Endothelial cell of hepatic sinusoid (primary cell): ENCODE results near the gene ELP4.
"Not testable (repeated sequence)": the region's sequence is repeated elsewhere in the genome, so short reads cannot be mapped to it uniquely, and the experiment has no call there.

Source experiments
- in situ Hi-C: cut with HindIII; loops from 2 replicates; pipeline ENCODE4 v1.10.0; 2017; ENCODE audit warnings: low sequenced_read_pairs

Gene ELP4

GRCh38 chr11:31542862-31543261 lies 33.3 kb downstream of the ELP4 start:
- in situ Hi-C loops, result no loop called here

GRCh38 chr11:31555938-31556337 lies 46.4 kb downstream of the ELP4 start:
- in situ Hi-C loops, result no loop called here

DNA sequence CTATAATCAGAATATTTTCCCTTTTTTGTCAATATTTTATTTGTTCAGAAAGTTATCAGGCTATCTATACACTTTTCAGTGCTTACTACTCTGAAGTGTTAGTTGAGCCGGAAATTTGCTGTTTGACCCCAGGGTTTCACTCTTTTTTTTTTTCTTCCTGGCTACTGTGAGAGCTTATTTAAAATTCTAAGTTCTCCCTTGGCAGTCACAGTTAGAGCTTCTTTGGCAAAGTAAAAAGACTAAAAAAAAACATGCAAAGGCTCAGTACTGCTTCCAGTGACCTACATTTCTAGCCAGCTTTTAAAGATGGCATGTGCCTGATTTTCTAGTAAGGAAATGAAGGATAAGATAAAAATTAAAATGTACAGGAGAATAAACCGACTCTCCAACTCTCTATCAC lies 48.4 kb downstream of the ELP4 start:
- in situ Hi-C loops, result no loop called here

DNA sequence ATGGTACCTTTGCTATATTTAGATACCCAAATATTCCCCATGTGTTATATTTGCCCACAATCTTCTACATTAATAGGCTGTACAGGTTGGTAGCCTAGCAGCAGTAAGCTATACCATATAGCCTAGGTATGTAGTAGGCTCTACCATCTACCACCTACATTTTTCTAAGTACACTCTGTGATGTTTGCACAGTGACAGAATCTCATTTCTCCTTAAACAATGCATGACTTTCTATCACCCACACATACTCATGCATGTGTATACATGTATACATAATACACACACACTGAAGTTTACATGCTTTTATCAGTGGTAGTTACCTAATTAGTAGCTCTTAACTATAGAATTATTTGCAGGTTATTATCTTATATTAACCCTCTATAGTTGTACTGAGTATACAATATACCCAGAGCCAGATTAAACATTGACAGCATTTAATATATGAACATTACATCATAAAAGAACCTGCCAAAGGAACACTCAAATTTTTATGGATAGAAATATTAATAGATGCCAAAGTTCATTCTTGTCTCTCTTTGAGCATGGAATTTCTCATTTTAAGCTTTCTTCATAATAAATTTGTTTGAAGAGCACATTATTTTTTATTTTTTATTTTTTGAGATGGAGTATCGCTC lies 51.4 kb downstream of the ELP4 start:
- in situ Hi-C loops, result loop anchor here (5.0 kb wide), 1 partner anchor 34 kb away; no protein-coding TSS in a partner anchor

- in situ Hi-C loops, result loop anchor here (5.0 kb wide), 1 partner anchor 37 kb away; no protein-coding TSS in a partner anchor
Measured at GRCh38 chr11:31564517-31564916, 55.0 kb downstream of the ELP4 start.

- in situ Hi-C loops, result not testable (repeated sequence)
Measured at GRCh38 chr11:31574133-31574532, 64.6 kb downstream of the ELP4 start.

DNA sequence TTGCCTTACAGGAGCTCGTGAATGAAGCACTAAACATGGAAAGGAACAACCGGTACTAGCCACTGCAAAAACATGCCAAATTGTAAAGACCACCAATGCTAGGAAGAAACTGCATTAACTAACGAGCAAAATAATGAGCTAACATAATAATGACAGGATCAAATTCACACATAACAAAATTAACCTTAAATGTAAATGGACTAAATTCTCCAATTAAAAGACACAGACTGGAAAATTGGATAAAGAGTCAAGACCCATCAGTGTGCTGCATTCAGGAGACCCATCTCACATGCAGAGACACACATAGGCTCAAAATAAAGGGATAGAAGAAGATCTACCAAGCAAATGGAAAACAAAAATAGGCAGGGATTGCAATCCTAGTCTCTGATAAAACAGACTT lies 66.2 kb downstream of the ELP4 start:
- in situ Hi-C loops, result not testable (repeated sequence)

DNA sequence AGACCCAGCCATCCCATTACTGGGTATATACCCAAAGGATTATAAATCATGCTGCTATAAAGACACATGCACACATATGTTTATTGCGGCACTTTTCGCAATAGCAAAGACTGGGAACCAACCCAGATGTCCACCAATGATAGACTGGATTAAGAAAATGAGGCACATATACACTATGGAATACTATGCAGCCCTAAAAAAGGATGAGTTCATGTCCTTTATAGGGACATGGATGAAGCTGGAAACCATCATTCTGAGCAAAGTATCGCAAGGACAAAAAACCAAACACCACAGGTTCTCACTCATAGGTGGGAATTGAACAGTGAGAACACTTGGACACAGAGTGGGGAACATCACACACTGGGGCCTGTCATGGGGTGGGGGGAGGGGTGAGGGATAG lies 69.8 kb downstream of the ELP4 start:
- in situ Hi-C loops, result not testable (repeated sequence)

DNA sequence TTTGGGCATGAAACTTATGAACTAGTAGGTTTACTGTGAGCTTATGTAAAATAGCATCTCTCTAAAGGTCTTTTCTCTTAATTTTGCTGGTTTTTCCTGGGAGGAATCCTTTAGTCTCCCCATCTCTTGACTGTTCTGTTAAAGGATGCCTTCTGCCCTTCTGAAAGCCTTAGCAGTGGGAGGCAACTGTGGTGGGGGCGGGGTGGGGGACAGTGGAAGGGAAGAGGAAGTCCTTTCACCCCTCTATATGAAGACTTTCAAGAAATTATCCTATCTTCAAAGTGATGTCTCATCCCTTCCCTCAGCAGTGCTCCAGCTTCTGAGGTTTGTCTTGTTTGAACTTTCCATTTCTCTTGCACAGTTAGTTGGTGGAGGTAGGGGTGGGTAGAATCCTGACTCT lies 73.1 kb downstream of the ELP4 start:
- in situ Hi-C loops, result no loop called here

GRCh38 chr11:31598454-31598853 lies 88.9 kb downstream of the ELP4 start:
- in situ Hi-C loops, result no loop called here

DNA sequence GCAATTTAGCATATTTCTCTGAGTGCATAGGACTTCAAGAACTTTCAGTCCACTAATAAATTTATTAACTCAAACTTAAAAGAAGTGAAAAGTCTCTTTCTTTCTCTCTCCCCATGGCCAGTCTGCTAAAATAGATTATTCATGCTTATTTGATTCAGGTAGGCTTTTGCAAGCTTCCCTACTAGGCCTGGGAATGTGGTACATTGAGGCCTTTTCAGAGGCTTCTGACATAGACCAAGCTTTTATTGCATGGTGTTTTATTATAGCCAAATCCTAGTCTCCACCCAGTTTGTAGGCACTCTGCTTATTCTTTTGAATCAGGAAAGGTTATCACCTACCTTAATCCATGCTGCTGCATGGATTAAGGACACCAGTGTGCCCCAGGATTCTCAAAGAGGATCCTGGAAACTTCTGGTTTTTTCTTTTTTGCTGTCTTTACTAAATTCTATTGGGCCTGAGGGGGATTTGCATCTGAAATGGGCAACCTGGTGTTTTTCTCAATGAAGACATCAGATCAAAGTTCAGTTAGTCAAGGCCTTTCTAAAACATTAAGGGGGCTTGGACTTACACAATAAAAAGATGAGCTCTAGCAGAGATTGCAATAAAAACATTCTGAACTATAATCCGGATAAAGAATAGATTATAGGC lies 92.2 kb downstream of the ELP4 start:
- in situ Hi-C loops, result no loop called here

DNA sequence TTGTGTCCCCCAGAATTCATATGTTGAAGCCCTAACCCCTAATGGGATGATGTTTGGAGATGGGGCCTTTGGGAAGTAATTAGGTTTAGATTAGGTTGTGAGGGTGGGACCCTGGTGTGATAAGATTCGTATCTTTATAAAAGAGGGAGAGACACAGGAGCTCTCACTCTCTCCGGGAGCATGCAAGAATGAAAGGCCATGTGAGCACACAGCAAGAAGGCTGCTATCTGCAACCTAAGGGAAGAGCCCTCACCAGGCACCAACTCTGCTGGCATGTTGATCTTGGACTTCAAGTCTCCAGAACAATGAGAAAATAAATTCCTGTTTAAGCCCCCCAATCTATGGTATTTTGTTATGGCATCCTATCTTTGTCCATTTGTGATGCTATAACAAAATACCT lies 97.3 kb downstream of the ELP4 start:
- in situ Hi-C loops, result no loop called here

DNA sequence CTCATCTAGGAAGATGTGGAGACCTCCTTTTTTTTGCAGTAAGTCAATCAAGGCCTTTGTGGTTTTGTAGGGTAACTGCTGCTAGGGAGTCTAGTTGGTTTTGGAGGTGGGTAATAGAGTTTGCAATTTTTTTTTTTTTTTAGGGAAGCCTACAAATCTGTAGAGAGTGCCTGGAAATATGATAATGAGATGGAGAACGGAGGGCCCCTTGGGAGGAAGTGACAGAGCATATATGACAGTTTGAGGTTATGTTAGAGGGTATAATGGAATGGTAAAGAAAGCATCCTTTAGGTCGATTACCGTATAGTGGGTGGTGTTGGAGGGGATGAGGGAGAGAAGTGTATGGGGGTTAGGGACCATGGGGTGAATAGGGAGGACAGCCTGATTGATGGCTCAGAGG lies 98.3 kb downstream of the ELP4 start:
- in situ Hi-C loops, result no loop called here

- in situ Hi-C loops, result no loop called here
Measured at GRCh38 chr11:31608995-31609394, 99.4 kb downstream of the ELP4 start.

- in situ Hi-C loops, result no loop called here
Measured at GRCh38 chr11:31610544-31610943, 101.0 kb downstream of the ELP4 start.

DNA sequence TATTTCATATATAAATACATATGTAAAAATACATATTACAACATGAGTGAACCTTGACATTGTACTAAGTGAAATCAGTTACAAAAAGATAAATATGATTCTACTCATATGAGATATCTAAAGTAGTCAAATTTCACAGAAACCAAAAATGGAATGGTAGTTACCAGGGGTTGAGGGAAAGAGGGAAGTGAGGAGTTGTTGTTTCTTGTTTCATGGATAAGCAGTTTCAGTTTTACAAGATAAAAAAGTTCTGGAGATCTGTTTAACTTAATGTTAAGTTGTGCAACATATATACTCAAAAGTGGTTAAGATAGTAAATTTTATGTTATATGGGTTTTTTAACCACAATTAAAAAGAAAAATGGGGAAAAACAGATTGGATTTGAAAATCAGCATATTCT lies 107.7 kb downstream of the ELP4 start:
- in situ Hi-C loops, result no loop called here

- in situ Hi-C loops, result no loop called here
Measured at GRCh38 chr11:31619980-31620379, 110.4 kb downstream of the ELP4 start.

- in situ Hi-C loops, result no loop called here
Measured at GRCh38 chr11:31620434-31620833, 110.9 kb downstream of the ELP4 start.

DNA sequence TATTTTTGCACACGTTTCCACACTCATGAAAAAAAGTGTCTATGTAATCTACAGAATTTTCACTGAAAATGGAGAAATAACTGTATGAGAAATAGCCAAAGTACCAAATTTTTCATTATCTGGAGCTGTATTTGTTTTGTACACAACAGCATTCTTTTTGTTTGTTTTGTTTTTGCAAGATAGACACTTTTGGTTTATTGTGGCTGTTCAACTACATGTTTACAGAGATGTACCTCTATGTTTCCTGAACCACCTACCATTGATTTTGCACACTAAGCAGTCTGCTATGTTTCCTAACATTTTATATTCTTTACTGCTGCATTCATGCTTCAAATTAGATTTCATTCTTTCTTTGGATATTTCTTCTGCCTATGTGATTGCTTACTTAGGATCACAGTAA lies 116.3 kb downstream of the ELP4 start:
- in situ Hi-C loops, result no loop called here

- in situ Hi-C loops, result no loop called here
Measured at GRCh38 chr11:31628111-31628510, 118.5 kb downstream of the ELP4 start.

GRCh38 chr11:31636983-31637382 lies 127.4 kb downstream of the ELP4 start:
- in situ Hi-C loops, result no loop called here

- in situ Hi-C loops, result no loop called here
Measured at GRCh38 chr11:31640611-31641010, 131.0 kb downstream of the ELP4 start.
